Hepatocyte (in vitro differentiated cells): ENCODE results near the gene IL17RD.

Source experiments
- CTCF ChIP-seq: fragments of 200-600 bp; sonication (generic); IDR thresholded peaks from 2 replicates; pipeline ENCODE4 v1.5.1; 2016; ENCODE audit warnings: antibody characterized with exemption, mild to moderate bottlenecking; ENCODE audit not compliant: poor library complexity
- EZH2 ChIP-seq: fragments of 200-600 bp; sonication (generic); IDR thresholded peaks from 2 replicates; pipeline ENCODE4 v1.6.1; 2016; ENCODE audit warnings: antibody characterized with exemption, mild to moderate bottlenecking, borderline replicate concordance
- EZH2phosphoT487 ChIP-seq: fragments of 200-600 bp; sonication (generic); IDR thresholded peaks from one replicate; pipeline ENCODE4 v1.6.1; 2018; ENCODE audit warnings: antibody characterized with exemption, mild to moderate bottlenecking, low read depth, moderate library complexity; ENCODE audit not compliant: unreplicated experiment, severe bottlenecking

DNA sequence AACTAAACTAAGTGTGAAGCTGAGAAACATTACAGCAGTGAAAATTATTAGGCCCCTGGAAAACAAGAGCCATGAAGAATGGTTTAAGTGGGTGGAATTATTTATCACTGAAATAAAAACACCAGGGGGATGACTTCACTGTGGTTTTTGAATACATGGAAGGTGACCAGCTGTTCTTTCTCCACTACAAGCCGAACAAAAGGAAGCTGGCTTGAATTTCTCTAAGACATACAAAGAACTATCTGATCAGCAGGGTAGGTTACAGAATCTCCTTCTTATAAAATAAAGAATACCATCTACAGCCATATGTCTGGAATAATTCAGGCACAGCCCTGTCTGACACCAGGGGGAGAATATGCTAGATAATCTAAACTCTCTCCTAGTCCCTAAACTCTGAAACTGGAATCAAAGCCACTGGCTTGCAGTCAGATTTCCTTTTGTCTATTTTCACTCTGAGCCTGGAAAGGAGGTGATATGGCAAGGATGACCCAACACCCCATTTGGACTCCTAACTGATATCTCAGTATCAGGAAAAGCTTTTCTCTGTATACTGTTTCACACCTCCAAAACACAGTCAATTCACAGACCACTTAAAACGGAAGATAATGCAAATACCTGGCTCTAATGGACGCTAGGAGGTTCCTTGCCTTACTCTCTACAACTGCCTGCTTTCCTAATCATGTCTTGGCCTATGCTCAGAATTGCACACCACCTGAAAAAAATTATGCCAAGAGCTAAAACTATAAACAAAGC, 73.5 kb downstream of the IL17RD start:
- TF ChIP-seq CTCF: no peak
- no peak for TF ChIP-seq EZH2phosphoT487
- TF ChIP-seq EZH2: no peak
